SK-N-SH (cell line): ENCODE results near the gene FPR1. TPM values are rescaled to one million over a fixed set of nuclear protein-coding genes. Genes with fewer than 3 reads are reported as not detected.
A peak's percentile ranks its signal among the peaks of the same experiment; 100 is the strongest.

ENCODE experiments used
- CTCF ChIA-PET: fragments of 300-600, 350-600 bp; formaldehyde crosslinking; extraction: SDS; loops from one replicate; lab custom pipeline; 2021; lab: Yijun Ruan, JAX
- POLR2A ChIA-PET: fragments of 350-600 bp; sonication (Branson Sonifier 250); formaldehyde crosslinking; extraction: SDS; loops from one replicate; lab custom pipeline; 2020; ENCODE audit warnings: antibody characterized with exemption, inconsistent platforms; lab: Yijun Ruan, JAX
- DNase-seq: peaks from one replicate; pipeline ENCODE4 v3.0.0; 2012
- H2AFZ ChIP-seq: fragments of 200-600 bp; sonication (generic); 2 replicates; pipeline ENCODE4 v1.8.1; 2016; ENCODE audit warnings: antibody characterized with exemption, mild to moderate bottlenecking, low read depth
- H3F3A ChIP-seq: fragments of 200-600 bp; sonication (generic); replicated peaks from 2 replicates; pipeline ENCODE3; 2016; ENCODE audit warnings: antibody characterized with exemption, mild to moderate bottlenecking; ENCODE audit not compliant: insufficient read depth
- H3K27ac ChIP-seq, 2 experiments: fragments of 200-500 bp in 1 of 2; fragments of 200-600 bp in 1 of 2; sonication (Bioruptor generic) in 1 of 2; sonication (generic), shearing (Covaris generic) in 1 of 2; 2 replicates each; pipeline versions ENCODE4 v1.5.1 to v1.6.1; 2014 to 2016; ENCODE audit warnings: low read depth in 2 of 2, inconsistent platforms in 1 of 2, low read length in 1 of 2, mild to moderate bottlenecking in 1 of 2, mixed read lengths in 1 of 2
- H3K27me3 ChIP-seq: fragments of 200-600 bp; sonication (generic), shearing (Covaris generic); 2 replicates; pipeline ENCODE4 v1.6.1; 2016; ENCODE audit warnings: mixed run types; ENCODE audit not compliant: insufficient read depth
- H3K36me3 ChIP-seq, 2 experiments: fragments of 200-500 bp in 1 of 2; fragments of 200-600 bp in 1 of 2; sonication (Bioruptor generic) in 1 of 2; sonication (generic) in 1 of 2; replicated peaks in 1 of 2; 2 replicates each; pipeline versions ENCODE3 to v1.5.1; 2014 to 2016; ENCODE audit warnings: low read length in 1 of 2, mild to moderate bottlenecking in 1 of 2; ENCODE audit not compliant: insufficient read depth in 2 of 2, control insufficient read depth in 1 of 2
- H3K4me1 ChIP-seq, 2 experiments: fragments of 200-500 bp in 1 of 2; fragments of 200-600 bp in 1 of 2; sonication (Bioruptor generic) in 1 of 2; sonication (generic), shearing (Covaris generic) in 1 of 2; 2 replicates each; pipeline versions ENCODE4 v1.5.1 to v1.6.1; 2014 to 2016; ENCODE audit warnings: low read depth in 1 of 2, low read length in 1 of 2, mixed run types in 1 of 2; ENCODE audit not compliant: insufficient read depth in 2 of 2, control insufficient read depth in 1 of 2
- H3K4me2 ChIP-seq: fragments of 200-600 bp; sonication (generic), shearing (Covaris generic); 2 replicates; pipeline ENCODE4 v1.6.1; 2017; ENCODE audit warnings: mixed run types
- H3K4me3 ChIP-seq, 2 experiments: fragments of 200-500 bp in 1 of 2; fragments of 200-600 bp in 1 of 2; sonication (Bioruptor generic) in 1 of 2; sonication (generic), shearing (Covaris generic) in 1 of 2; 2 replicates each; pipeline versions ENCODE4 v1.5.1 to v1.8.1; 2014 to 2016; ENCODE audit warnings: low read depth in 2 of 2, inconsistent platforms in 1 of 2, low read length in 1 of 2, mild to moderate bottlenecking in 1 of 2, mixed read lengths in 1 of 2, moderate library complexity in 1 of 2
- H3K79me2 ChIP-seq: fragments of 200-600 bp; sonication (generic); 2 replicates; pipeline ENCODE4 v1.8.1; 2017; ENCODE audit warnings: mild to moderate bottlenecking; ENCODE audit not compliant: insufficient read depth
- H3K9ac ChIP-seq: fragments of 200-600 bp; sonication (generic); 2 replicates; pipeline ENCODE4 v1.6.1; 2017; ENCODE audit warnings: mixed run types
- H3K9me2 ChIP-seq: fragments of 200-600 bp; sonication (generic); 2 replicates; pipeline ENCODE4 v1.6.1; 2017; ENCODE audit warnings: mixed run types
- H3K9me3 ChIP-seq: fragments of 200-600 bp; sonication (generic); 2 replicates; pipeline ENCODE4 v1.6.1; 2017; ENCODE audit warnings: mixed run types, mild to moderate bottlenecking, moderate library complexity
- H4K20me1 ChIP-seq: fragments of 200-600 bp; sonication (generic); 2 replicates; pipeline ENCODE4 v1.6.1; 2017; ENCODE audit warnings: mild to moderate bottlenecking, mixed run types; ENCODE audit not compliant: insufficient read depth
- CHD2 ChIP-seq: fragments of 150-350 bp; IDR thresholded peaks from 2 replicates; pipeline ENCODE4 v1.6.1; 2018; ENCODE audit warnings: low read length; ENCODE audit not compliant: partially characterized antibody
- ELF1 ChIP-seq: IDR thresholded peaks from 2 replicates; pipeline ENCODE4 v1.4.0; 2012
- EP300 ChIP-seq, 2 experiments: IDR thresholded peaks; 2 replicates each; pipeline versions ENCODE4 v1.4.0 to v1.6.1; 2012; ENCODE audit warnings: borderline replicate concordance in 1 of 2, low read depth in 1 of 2, low read length in 1 of 2
- EZH2phosphoT487 ChIP-seq: fragments of 200-600 bp; sonication (generic); IDR thresholded peaks from 2 replicates; pipeline ENCODE4 v1.6.1; 2017; ENCODE audit warnings: low read depth, mixed run types, mild to moderate bottlenecking, antibody characterized with exemption, moderate library complexity, borderline replicate concordance
- FOXJ3 ChIP-seq: sonication (generic); formaldehyde crosslinking; IDR thresholded peaks from 2 replicates; pipeline ENCODE4 v1.5.1; 2020; ENCODE audit warnings: mild to moderate bottlenecking, missing genetic modification reagents
- MEF2A ChIP-seq: IDR thresholded peaks from 2 replicates; pipeline ENCODE4 v1.4.0; 2012; ENCODE audit warnings: low read depth, borderline replicate concordance
- MXI1 ChIP-seq: IDR thresholded peaks from 2 replicates; pipeline ENCODE4 v1.6.1; 2012; ENCODE audit warnings: mild to moderate bottlenecking, low read depth, low read length, improper control_type of control experiment
- NFIC ChIP-seq: IDR thresholded peaks from 2 replicates; pipeline ENCODE4 v1.4.0; 2012; ENCODE audit warnings: borderline replicate concordance
- NRF1 ChIP-seq: IDR thresholded peaks from 2 replicates; pipeline ENCODE4 v1.6.1; 2012; ENCODE audit warnings: low read depth, mild to moderate bottlenecking, low read length
- RAD21 ChIP-seq: IDR thresholded peaks from 2 replicates; pipeline ENCODE4 v1.6.1; 2012; ENCODE audit warnings: mild to moderate bottlenecking, low read length
- SIN3A ChIP-seq: IDR thresholded peaks from 2 replicates; pipeline ENCODE4 v1.6.1; 2012; ENCODE audit warnings: low read depth, mild to moderate bottlenecking, low read length, moderate library complexity, borderline replicate concordance
- SMC3 ChIP-seq: IDR thresholded peaks from 2 replicates; pipeline ENCODE4 v1.6.1; 2012; ENCODE audit warnings: low read depth, low read length, improper control_type of control experiment
- TCF12 ChIP-seq: IDR thresholded peaks from 2 replicates; pipeline ENCODE4 v1.4.0; 2012
- YY1 ChIP-seq: IDR thresholded peaks from 2 replicates; pipeline ENCODE4 v1.4.0; 2012; ENCODE audit warnings: low read depth, mild to moderate bottlenecking
- WGBS: methylation state at CpG from one replicate; pipeline ENCODE4 v1.1.6; 2017; ENCODE audit warnings: low lambda C conversion rate; 5-methylcytosine and 5-hydroxymethylcytosine counted together
- polyA plus RNA-seq, 3 experiments: library from polyadenylated mRNA; depleted of rRNA; stranded (reverse); fragments of >200 nt; gene quantifications; 2 replicates each; pipeline ENCODE4 v1.2.3, GENCODE V29; 2012
- TF ChIP-seq, protein P1 (sequence below): IDR thresholded peaks from 2 replicates; pipeline ENCODE4 v1.6.1; 2012; ENCODE audit warnings: mild to moderate bottlenecking, low read depth, low read length, moderate library complexity
- TF ChIP-seq, protein P2 (sequence below): fragments of 150-350 bp; IDR thresholded peaks from 2 replicates; pipeline ENCODE4 v1.6.1; 2017; ENCODE audit warnings: antibody characterized with exemption, low read length, low read depth, borderline replicate concordance
- TF ChIP-seq, protein P3 (sequence below): IDR thresholded peaks from 2 replicates; pipeline ENCODE4 v1.4.0; 2012; ENCODE audit warnings: low read depth, borderline replicate concordance

The FPR1 gene
- polyA plus RNA-seq, 1 of the 3 experiments (the other 2 are of a cell fraction), result not detected

DNA sequence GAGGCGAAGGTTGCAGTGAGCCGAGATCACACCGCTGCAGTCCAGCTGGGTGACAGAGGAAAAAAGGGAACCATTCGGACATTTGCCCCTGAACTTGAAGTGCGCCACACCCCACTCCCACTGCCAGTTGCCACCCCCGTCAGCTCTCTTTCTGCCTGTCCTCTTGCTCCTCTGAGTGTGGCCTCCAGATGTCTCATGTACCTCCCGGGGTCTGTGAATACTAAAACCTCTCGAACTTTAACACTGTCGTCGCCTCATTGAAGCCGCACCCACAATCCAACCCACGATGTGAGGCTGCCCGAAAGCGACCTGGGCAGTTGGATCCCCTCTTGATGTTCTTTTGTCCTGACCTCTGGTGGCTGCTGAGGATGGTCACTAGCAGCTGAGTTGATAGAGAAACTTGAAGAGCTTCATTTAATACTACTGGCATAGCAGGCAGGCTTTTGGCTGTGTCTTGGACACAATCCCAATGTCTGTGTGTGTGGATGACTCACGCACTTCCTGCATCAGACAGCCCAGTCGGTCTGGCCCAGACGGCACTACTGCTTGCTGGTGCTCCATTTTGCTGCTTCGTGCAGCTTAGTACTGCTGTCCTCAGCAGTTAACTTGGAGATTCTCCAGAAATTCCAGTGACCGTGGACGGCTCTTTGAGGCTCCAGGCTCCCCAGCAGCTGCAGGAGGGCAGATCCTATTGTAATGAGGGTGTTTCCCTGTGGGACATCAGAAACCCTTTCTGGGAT lies 47.5 kb upstream of the FPR1 start (continued):
- TF ChIP-seq, protein P1, sequence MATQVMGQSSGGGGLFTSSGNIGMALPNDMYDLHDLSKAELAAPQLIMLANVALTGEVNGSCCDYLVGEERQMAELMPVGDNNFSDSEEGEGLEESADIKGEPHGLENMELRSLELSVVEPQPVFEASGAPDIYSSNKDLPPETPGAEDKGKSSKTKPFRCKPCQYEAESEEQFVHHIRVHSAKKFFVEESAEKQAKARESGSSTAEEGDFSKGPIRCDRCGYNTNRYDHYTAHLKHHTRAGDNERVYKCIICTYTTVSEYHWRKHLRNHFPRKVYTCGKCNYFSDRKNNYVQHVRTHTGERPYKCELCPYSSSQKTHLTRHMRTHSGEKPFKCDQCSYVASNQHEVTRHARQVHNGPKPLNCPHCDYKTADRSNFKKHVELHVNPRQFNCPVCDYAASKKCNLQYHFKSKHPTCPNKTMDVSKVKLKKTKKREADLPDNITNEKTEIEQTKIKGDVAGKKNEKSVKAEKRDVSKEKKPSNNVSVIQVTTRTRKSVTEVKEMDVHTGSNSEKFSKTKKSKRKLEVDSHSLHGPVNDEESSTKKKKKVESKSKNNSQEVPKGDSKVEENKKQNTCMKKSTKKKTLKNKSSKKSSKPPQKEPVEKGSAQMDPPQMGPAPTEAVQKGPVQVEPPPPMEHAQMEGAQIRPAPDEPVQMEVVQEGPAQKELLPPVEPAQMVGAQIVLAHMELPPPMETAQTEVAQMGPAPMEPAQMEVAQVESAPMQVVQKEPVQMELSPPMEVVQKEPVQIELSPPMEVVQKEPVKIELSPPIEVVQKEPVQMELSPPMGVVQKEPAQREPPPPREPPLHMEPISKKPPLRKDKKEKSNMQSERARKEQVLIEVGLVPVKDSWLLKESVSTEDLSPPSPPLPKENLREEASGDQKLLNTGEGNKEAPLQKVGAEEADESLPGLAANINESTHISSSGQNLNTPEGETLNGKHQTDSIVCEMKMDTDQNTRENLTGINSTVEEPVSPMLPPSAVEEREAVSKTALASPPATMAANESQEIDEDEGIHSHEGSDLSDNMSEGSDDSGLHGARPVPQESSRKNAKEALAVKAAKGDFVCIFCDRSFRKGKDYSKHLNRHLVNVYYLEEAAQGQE, result no peak; the same call in 1 of the 2 replicates
- no peak for TF ChIP-seq MXI1

DNA sequence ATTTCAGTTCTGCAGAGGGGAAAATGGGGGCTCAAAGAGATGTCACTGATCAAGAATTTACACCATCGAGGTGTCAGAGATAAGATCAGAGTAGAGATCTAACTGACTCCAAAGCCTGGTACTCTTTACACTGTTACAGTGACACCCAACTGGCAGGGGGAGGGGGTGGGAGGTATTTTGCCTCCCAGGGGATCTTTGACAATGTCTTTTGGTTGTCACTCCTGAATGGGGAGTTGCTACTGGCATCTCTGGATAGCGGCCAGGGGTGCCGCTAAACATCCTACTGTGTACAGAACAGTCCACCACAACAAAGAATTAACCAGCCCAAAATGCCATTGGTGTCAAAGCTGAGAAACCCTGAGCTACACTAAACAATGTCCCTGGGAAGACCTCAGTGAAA lies 46.4 kb upstream of the FPR1 start:
- Histone ChIP-seq H3F3A (peaks cover 51% of the 10 kb centered on the region), H3K4me1 (peaks cover 10 to 32% of the 10 kb centered on the region in 2 experiments; a peak in 3 of 4 replicates), H3K27ac (peak overlapping the region in 1 of 2 experiments; percentile 91; a peak in 2 of 4 replicates), H3K27me3 (no peaks in the 10 kb centered on the region), H2AFZ (no peak overlapping the region), H3K79me2 (no peaks in the 10 kb centered on the region; the same call in 1 of the 2 replicates)
- TF ChIP-seq NFIC (no peak), FOXJ3 (no peak), ELF1 (no peak), TCF12 (no peak), SIN3A (no peak), EZH2phosphoT487 (no peak), CHD2 (no peak), RAD21 (no peak), NRF1 (no peak), EP300 (IDR thresholded peaks at IDR 0.05; ENCODE audit: borderline replicate concordance in 1 of 2, low read depth in 1 of 2, low read length in 1 of 2) (no peak), YY1 (no peak), SMC3 (no peak), MEF2A (no peak)
- TF ChIP-seq, protein P2, sequence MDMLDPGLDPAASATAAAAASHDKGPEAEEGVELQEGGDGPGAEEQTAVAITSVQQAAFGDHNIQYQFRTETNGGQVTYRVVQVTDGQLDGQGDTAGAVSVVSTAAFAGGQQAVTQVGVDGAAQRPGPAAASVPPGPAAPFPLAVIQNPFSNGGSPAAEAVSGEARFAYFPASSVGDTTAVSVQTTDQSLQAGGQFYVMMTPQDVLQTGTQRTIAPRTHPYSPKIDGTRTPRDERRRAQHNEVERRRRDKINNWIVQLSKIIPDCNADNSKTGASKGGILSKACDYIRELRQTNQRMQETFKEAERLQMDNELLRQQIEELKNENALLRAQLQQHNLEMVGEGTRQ, result no peak
- TF ChIP-seq, protein P3, sequence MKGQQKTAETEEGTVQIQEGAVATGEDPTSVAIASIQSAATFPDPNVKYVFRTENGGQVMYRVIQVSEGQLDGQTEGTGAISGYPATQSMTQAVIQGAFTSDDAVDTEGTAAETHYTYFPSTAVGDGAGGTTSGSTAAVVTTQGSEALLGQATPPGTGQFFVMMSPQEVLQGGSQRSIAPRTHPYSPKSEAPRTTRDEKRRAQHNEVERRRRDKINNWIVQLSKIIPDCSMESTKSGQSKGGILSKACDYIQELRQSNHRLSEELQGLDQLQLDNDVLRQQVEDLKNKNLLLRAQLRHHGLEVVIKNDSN, result no peak
- TF ChIP-seq, all 33 proteins: peak for 0
- Histone ChIP-seq H4K20me1 (no peaks in the 10 kb centered on the region), H3K36me3 (no peaks in the 10 kb centered on the region), H3K9me2 (no peaks in the 10 kb centered on the region), H3K9me3 (no peaks in the 10 kb centered on the region), H3K4me2 (0 out of 2 replicates have a peak overlapping the region, but pooled peaks have one; percentile 75), H3K4me3 (no peak overlapping the region), H3K9ac (0 out of 2 replicates have a peak overlapping the region, but pooled peaks have one; percentile 16)
- POLR2A ChIA-PET, result no interaction called here
- 16% methylated on average over 3 of the region's 3 CpGs for WGBS
- CTCF ChIA-PET, result interaction anchor here (2.4 kb wide), 1 partner anchor 10 kb away, joined by 9 read pairs; no protein-coding TSS in a partner anchor
- DNase-seq, result no peak
